ENCODE results near the gene LGSN. TPM values are rescaled to one million over a fixed set of nuclear protein-coding genes. Genes with fewer than 3 reads are reported as not detected.
"Not testable (repeated sequence)": the region's sequence is repeated elsewhere in the genome, so short reads cannot be mapped to it uniquely, and the experiment has no call there.

The LGSN gene
- polyA plus RNA-seq, 1 experiment: not detected

GRCh38 chr6:63245909-63246308 lies 73.9 kb downstream of the LGSN start:
- no peak for DNase-seq (ENCODE audit: low read depth)
- H3K36me3 ChIP-seq (ENCODE audit: control insufficient read depth, insufficient read depth, low read length): no peaks in the 10 kb centered on the region
- no peak for TF ChIP-seq CTCF (IDR thresholded peaks at IDR 0.05; ENCODE audit: insufficient read depth, low read depth, low read length)
- POLR2A ChIA-PET: no interaction called here
- H3K4me3 ChIP-seq (ENCODE audit: low read depth, low read length): no peak overlapping the region
- H3K27me3 ChIP-seq (ENCODE audit: control insufficient read depth, insufficient read depth, low read length): no peaks in the 10 kb centered on the region
- CTCF ChIA-PET: no interaction called here

- TF ChIP-seq CTCF (IDR thresholded peaks at IDR 0.05; ENCODE audit: insufficient read depth, low read depth, low read length): no peak
- DNase-seq (ENCODE audit: low read depth): no peak
- Histone ChIP-seq H3K4me3 (ENCODE audit: low read depth, low read length) (no peak overlapping the region), H3K27me3 (ENCODE audit: control insufficient read depth, insufficient read depth, low read length) (no peaks in the 10 kb centered on the region), H3K36me3 (ENCODE audit: control insufficient read depth, insufficient read depth, low read length) (no peaks in the 10 kb centered on the region)
- CTCF ChIA-PET: no interaction called here
- POLR2A ChIA-PET: no interaction called here
Measured at GRCh38 chr6:63245420-63245819, 74.4 kb downstream of the LGSN start.

GRCh38 chr6:63236398-63236817 lies 83.4 kb downstream of the LGSN start:
- no peak overlapping the region for H3K4me3 ChIP-seq (ENCODE audit: low read depth, low read length)
- H3K36me3 ChIP-seq (ENCODE audit: control insufficient read depth, insufficient read depth, low read length): no peaks in the 10 kb centered on the region
- CTCF ChIA-PET: no interaction called here
- no peaks in the 10 kb centered on the region for H3K27me3 ChIP-seq (ENCODE audit: control insufficient read depth, insufficient read depth, low read length)
- DNase-seq (ENCODE audit: low read depth): no peak
- POLR2A ChIA-PET: no interaction called here
- TF ChIP-seq CTCF (IDR thresholded peaks at IDR 0.05; ENCODE audit: insufficient read depth, low read depth, low read length): no peak

- H3K27me3 ChIP-seq (ENCODE audit: control insufficient read depth, insufficient read depth, low read length); CTCF ChIA-PET; H3K4me3 ChIP-seq (ENCODE audit: low read depth, low read length); DNase-seq (ENCODE audit: low read depth); POLR2A ChIA-PET; H3K36me3 ChIP-seq (ENCODE audit: control insufficient read depth, insufficient read depth, low read length): not testable (repeated sequence)
Measured at GRCh38 chr6:63230511-63230910, 89.3 kb downstream of the LGSN start.

- H3K27me3 ChIP-seq (ENCODE audit: control insufficient read depth, insufficient read depth, low read length); CTCF ChIA-PET; H3K4me3 ChIP-seq (ENCODE audit: low read depth, low read length); DNase-seq (ENCODE audit: low read depth); H3K36me3 ChIP-seq (ENCODE audit: control insufficient read depth, insufficient read depth, low read length); POLR2A ChIA-PET: not testable (repeated sequence)
Measured at GRCh38 chr6:63230027-63230426, 89.8 kb downstream of the LGSN start.

GRCh38 chr6:63227928-63228894 lies 91.6 kb downstream of the LGSN start:
- H3K36me3 ChIP-seq (ENCODE audit: control insufficient read depth, insufficient read depth, low read length); H3K4me3 ChIP-seq (ENCODE audit: low read depth, low read length); POLR2A ChIA-PET; H3K27me3 ChIP-seq (ENCODE audit: control insufficient read depth, insufficient read depth, low read length); CTCF ChIA-PET; DNase-seq (ENCODE audit: low read depth): not testable (repeated sequence)

GRCh38 chr6:63225987-63226386 lies 93.8 kb downstream of the LGSN start:
- POLR2A ChIA-PET; H3K27me3 ChIP-seq (ENCODE audit: control insufficient read depth, insufficient read depth, low read length); CTCF ChIA-PET; H3K4me3 ChIP-seq (ENCODE audit: low read depth, low read length); H3K36me3 ChIP-seq (ENCODE audit: control insufficient read depth, insufficient read depth, low read length); DNase-seq (ENCODE audit: low read depth): not testable (repeated sequence)

Small RNA genes within 50 kb of the gene (small RNA-seq; reads per million reads assigned to genes)
- gene SPTLC1P3 (ENCODE audit: insufficient read length, low read depth, low replicate concordance): not detected

Other genes with a start within 250 kb of the LGSN start
- gene FKBP1C, start 108.5 kb downstream of the LGSN start, polyA plus RNA-seq (2011; rRNA removed): 1.9 and 2.0 TPM in 2 replicates